Raji (cell line): ENCODE data around the gene MLH1.

Experiments used
- POLR2A ChIP-seq: IDR thresholded peaks from 2 replicates; pipeline ENCODE4 v1.6.1; 2011; ENCODE audit warnings: low read depth, low read length, control low read depth; ENCODE audit not compliant: insufficient read depth

The MLH1 gene

DNA sequence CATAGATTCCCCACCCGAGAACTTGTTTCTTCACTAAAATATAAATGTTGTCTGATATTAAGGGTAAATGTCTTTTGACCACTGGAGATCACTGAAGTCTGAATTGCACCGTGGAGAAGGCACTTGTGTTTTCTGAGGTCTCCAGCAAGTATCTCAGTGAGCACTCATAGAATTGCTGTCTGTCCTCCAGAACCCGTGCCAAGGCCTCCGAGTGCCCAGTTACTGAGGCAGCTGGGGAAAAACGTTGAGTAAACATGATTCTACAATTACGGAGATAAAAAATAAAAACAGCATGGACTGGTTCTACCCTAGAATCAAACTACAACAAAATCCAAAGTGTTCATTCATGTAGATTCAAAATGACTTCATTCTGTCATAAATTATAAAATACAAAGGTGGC lies 60.0 kb downstream of the MLH1 start:
- no peak for TF ChIP-seq POLR2A

DNA sequence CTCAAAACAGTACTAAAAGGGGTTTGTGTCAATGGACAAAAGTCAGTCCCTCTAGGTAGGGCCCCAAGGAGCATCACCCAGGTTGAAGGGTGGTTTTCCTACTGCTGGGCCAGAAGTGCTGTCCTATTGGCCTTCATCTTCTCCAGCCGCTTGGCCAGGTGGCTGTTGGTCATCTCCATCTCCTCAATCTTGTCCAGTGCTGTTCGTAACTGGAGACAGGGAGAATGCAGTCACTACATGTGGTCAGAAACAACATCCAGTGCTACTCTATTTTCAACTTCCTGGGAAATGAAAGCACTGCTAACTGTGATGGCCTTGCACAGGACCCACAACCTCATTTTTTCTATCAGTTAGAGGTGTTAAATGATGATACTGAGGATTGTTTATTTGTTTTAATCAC lies 60.4 kb downstream of the MLH1 start:
- no peak for TF ChIP-seq POLR2A

DNA sequence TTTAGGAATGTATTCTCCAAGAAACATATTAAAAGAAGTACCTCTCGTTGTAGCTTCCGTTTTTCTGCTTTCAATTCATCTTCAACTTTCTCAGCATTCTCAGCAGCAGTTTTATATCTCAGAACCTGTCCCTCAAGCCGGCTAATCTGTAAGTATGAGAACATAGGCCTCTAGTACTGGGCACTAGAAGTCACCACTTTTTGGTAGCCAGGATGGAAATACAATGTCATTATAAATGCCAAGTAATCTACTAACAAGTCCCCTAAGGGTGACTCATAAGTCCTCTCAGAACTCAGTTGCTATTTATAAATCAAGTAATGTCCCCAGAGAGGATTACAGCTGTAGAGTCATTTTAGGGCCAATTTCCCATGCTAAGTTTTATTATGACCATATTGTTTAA lies 61.1 kb downstream of the MLH1 start:
- no peak for TF ChIP-seq POLR2A

DNA sequence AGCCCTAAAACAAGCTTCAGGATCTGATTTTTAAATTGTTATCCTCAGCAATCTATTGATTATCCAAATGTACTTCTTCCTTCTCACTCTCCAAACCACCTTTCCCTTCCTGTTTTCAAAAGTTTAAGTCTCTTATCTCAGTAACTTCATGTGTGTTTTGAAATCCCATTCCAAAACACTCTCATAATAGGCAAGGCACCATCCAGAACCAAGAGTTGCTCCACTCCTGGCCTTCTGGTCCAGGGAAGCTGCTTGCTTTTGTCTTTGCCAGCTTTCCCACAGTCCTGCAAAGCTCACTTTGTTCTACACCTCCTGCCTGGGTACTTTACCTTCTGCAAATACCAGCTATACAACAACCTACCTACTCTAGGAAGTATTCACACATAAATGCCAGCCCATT lies 63.5 kb downstream of the MLH1 start:
- TF ChIP-seq POLR2A: no peak

- no peak for TF ChIP-seq POLR2A
Measured at GRCh38 chr3:37058117-37058516, 64.8 kb downstream of the MLH1 start.

- TF ChIP-seq POLR2A: no peak
Measured at GRCh38 chr3:37064747-37065146, 71.4 kb downstream of the MLH1 start.

- TF ChIP-seq POLR2A: no peak
Measured at GRCh38 chr3:37067577-37067976, 74.3 kb downstream of the MLH1 start.

DNA sequence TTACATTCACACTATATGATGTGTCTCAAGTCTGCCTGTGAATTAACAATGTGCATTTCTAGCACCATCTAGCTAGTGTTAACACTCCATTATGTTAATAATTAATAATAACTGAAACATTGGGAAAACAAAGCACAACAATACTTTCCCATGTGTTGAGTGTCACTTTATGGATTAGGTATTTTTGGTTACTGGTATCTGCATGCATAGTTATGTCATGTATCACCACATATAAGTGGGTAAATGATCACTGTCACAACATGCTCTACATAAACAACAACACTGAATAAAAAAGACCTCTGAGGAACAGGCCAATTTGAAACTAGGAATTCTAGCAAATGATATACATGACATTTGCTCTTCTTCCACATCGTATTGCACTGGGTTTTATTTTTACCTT lies 74.7 kb downstream of the MLH1 start:
- no peak for TF ChIP-seq POLR2A

DNA sequence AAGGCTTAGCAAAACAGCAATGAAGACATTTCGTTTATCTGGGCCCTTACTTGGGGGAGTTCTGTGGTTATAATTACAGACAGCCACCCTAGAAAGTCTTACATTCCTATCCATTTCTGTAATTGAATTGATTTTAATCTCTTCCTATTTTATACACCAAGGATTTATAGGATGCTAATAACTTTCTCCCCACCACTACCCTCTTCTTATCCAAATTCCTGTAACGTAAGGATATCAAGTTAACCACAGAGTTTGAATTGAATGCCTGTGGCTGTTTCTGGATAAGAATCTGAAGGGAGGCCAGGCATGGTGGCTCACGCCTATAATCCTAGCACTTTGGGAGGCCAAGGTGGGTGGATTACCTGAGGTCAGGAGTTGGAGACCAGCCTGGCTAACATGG lies 78.6 kb downstream of the MLH1 start:
- TF ChIP-seq POLR2A: no peak

DNA sequence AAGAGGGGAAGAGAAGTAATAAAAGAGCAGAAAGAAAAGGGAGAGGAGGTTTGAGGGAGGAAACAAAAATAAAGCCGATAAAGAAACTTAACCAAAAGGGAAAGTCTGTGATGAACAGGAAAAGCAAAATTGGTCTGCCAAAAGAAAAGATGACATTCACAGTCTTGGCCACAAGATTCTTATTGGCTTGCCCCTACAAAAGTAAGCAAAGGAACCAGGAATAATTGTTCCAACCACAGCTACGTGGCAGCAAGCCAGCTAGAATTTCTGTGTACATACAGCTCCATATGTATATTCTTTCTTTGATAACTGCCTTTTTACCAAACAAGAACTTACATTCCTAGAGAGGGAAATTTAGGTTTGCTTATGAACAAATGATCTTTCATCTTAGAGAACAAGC lies 79.6 kb downstream of the MLH1 start:
- no peak for TF ChIP-seq POLR2A

DNA sequence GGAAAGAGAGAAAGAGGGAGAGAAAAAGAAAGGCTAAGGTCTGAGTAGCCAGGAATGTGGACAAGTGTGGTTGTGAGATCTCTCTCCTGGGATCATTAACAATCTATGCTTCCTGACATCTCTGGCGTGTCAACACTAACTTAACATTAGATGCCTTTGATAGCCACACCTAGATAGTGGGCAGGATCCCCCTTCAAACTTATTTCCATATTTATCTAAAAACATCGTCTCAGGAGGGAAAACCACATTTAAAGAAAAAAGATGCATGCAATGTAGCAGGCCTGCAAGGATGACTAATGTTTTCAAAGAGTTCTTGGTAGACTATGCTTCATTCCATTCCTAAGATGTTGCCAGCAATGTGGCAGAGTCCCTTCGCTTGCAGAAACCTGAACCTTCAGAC lies 80.9 kb downstream of the MLH1 start:
- no peak for TF ChIP-seq POLR2A

- TF ChIP-seq POLR2A: no peak
Measured at GRCh38 chr3:37075955-37076354, 82.6 kb downstream of the MLH1 start.

GRCh38 chr3:37082317-37082716 lies 89.0 kb downstream of the MLH1 start:
- no peak for TF ChIP-seq POLR2A

DNA sequence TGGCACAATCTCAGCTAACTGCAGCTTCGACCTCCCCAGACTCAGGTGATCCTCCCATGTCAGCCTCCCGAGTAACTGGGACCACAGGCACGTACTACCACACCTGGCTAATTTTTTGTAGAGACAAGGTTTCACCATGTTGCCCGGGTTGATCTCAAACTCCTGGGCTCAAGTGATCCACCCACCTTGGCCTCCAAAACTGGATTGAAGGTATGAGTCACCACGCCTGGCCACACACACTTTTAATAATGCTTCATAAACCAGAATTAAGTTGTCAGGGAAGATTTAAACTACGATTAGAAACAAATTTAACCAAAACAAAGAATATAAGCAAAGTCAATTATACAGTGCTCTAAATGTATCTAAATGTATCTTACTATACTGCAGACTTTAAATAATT lies 93.6 kb downstream of the MLH1 start:
- TF ChIP-seq POLR2A: no peak

- no peak for TF ChIP-seq POLR2A
Measured at GRCh38 chr3:37087870-37088269, 94.6 kb downstream of the MLH1 start.

DNA sequence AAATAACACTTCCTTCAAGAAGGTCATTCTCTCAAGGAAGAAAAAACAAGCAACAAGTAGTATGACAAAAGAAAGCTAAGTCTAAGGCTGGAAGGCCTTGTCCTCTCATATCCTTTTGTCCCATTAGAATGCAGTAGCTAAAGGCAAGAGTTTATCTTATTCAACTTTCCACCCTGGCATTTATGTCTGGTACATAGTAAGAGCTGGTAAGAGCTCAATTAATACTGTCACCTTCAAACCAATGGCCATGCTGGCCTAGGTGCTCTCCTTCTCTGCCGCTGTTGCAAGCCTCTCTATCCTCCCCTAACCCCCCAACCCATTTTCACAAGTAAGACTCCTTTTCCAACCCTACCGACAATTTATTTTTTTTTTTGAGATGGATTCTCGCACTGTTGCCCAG lies 99.2 kb downstream of the MLH1 start:
- no peak for TF ChIP-seq POLR2A

DNA sequence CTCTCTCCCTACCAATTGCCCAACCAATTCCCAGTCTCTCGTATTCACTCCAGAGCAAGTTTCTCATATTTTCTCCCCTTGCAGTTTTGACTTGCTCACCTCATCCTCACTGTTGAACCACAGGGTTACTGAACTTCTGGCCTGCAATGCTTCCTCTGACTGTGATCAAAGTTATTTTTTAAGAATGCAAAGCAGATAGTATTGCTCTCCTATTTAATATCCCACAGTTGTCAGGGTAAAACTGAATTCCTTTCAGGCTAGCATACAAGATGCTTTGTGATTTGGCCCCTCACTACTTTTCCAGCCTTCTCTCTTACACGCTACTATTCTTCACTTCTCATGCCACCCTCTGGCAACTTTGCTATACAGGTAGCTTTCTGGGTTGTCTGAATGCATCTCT lies 100.2 kb downstream of the MLH1 start:
- TF ChIP-seq POLR2A: no peak

GRCh38 chr3:37094636-37095035 lies 101.3 kb downstream of the MLH1 start:
- no peak for TF ChIP-seq POLR2A
